ENCODE results near the gene CAMTA1.

GRCh38 chr1:7671676-7672075, 886.4 kb downstream of the CAMTA1 start:
- TF ChIP-seq CTCF (IDR thresholded peaks at IDR 0.05) (no peak), EP300 (IDR thresholded peaks at IDR 0.05) (no peak), POLR2A (IDR thresholded peaks at IDR 0.05) (no peak), POLR2AphosphoS5 (IDR thresholded peaks at IDR 0.05) (no peak)

Measured in upper lobe of left lung (tissue), 4 donors.